Measurements from ENCODE around the gene HES6. TPM values are rescaled to one million over a fixed set of nuclear protein-coding genes. Genes with fewer than 3 reads are reported as not detected.
"Not testable (repeated sequence)": the region's sequence is repeated elsewhere in the genome, so short reads cannot be mapped to it uniquely, and the experiment has no call there.

HES6 gene
- total RNA-seq, 1 donor from 2014 or later, result 8.0 TPM

DNA sequence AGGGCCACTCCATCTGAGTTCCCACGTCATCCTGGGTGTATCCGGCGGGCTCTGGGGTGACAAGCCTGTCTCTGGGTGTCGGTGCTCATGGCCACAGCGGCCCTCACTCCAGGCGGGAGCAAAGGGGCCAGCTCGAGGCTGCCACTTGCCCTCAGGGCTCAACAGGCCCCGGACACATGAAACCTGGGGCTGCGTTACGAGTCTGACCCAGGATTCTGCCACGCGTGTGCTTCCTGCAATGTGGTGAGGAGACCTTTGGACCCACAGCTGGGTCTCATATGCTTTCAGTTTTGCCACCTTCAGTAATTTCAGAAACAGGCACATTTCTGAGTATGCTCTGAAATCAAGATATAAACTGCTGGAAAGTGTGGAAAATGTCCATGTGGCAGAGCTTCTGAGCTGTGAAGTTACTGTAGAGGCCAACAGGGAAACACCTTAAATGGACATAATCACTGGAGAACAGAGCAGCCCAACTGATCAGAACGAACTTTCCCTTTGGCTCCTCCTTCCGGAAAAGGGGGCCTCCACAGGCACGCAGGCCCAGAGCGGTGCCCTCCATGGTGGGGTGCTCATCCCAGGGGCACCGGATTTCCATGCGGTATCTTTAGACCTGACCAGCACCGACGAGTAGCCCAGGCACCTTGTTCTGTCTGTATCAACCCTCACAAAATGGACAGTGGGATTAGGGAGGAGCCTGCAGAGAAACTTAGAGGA, 34.5 kb upstream of the HES6 start:
- intact Hi-C loops (cut with micrococcal nuclease), result no loop called here

DNA sequence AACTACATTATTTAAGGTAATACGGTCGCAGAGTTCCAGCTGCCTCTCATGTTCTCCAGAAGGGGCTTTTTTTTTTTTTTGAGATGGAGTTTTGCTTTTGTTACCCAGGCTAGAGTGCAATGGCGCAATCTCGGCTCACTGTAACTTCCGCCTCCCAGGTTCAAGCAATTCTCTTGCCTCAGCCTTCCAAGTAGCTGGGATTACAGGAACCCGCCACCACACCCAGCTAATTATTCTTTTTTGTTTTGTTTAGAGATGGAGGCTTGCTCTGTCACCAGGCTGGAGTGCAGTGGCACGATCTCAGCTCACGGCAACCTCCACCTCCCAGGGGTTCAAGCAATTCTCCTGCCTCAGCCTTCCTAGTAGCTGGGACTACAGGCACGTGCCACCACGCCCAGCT, 33.6 kb upstream of the HES6 start:
- intact Hi-C loops (cut with micrococcal nuclease), result not testable (repeated sequence)

DNA sequence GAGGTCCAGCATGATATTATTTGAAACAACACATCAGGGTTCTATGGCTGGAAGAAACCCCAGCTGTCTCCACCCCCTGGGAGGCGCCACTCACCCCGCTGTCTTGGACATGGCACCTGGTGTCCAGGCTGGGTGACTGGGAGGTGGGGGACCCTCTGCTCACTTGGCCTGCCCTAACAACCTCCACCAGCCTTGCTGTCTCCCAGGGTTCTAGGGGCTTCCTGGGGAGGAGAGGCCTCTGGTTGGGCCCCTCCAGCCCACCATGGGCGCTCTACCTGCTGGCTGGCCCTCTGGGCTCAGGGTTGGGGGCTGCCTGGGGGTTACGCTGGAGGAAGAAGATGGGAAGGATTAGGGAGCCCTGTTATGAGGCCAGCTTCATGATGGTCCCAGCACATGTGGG, 32.3 kb upstream of the HES6 start:
- intact Hi-C loops (cut with micrococcal nuclease), result no loop called here

DNA sequence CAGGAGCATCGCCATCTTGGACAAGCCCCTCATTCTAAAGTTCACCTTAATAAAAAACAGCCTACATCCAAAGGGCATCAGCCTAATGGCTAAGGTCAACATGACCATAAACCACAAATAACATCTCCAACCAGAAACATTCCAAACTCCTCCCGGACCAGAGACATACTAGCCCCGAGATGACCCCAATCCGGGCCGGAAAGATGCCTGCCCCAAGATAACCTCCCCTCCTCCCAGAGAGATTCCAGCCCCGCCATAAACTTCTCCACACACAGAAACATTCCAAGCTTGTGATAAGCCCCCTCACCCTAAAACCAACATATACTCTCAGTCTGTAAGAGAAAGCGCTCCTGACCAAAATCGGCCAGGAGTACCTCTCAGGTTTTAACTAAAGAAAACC, 31.8 kb upstream of the HES6 start:
- intact Hi-C loops (cut with micrococcal nuclease), result not testable (repeated sequence)

DNA sequence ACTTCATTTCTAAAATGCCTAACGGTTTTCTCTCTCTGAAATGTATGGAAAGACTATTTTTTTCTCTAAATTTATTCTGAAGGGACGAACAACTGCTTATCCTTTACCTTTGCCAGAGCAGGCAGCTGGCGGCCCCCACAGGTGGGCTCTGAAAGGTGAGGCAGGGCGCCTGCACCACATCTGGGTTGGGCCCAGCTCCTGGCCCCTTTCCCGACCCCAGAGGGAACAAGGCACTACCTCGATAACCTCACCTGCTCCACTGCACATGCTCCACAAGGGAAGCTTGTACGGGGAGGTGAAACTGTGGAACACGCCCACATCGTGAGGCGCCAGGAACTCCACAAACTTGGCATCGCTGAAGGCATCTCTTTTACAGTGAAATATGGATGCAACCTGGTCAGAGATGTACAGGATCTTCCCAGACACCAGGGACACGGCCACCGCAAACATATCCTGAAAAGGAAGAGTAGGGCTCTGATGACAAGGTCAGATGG, 31.3 kb upstream of the HES6 start:
- intact Hi-C loops (cut with micrococcal nuclease), result no loop called here

DNA sequence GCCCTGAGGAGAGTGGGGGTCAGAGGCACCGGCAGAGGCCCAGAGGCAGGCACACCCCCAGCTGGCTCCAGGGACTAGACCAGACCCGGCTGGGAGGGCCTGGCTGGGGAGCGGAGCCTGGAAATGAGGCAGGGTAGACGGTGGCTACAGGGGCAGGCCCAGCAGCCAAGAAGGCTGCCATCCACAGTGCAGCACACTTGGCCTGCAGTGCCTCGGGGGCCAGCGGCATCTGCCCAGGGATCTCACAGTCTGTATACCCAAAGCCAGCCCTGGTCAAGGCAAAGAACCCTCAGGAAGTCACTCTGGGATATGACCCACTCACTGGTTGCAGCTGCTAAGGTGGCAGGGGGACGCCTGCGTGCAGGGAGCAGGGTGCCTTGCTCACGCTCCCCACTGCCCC, 30.8 kb upstream of the HES6 start:
- intact Hi-C loops (cut with micrococcal nuclease), result no loop called here

DNA sequence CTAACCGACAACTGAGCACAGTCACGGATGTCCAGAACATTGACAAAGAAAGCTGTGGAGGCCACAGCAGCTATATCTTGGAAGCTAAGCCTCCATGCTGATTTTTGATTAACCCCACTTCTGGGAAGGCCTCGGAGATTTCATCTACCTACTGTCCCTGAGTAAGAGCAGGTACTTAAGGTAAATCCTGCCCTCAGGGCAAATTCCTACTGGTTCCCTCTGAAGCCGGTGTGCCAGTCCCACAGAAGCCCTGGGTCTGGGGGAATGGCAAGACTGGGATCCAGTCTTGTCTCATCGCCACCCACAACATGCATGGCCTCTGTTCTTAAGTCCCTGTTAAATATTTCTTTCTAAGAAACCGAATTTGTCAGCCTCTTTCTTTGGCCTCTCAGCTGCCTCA, 29.9 kb upstream of the HES6 start:
- intact Hi-C loops (cut with micrococcal nuclease), result no loop called here

DNA sequence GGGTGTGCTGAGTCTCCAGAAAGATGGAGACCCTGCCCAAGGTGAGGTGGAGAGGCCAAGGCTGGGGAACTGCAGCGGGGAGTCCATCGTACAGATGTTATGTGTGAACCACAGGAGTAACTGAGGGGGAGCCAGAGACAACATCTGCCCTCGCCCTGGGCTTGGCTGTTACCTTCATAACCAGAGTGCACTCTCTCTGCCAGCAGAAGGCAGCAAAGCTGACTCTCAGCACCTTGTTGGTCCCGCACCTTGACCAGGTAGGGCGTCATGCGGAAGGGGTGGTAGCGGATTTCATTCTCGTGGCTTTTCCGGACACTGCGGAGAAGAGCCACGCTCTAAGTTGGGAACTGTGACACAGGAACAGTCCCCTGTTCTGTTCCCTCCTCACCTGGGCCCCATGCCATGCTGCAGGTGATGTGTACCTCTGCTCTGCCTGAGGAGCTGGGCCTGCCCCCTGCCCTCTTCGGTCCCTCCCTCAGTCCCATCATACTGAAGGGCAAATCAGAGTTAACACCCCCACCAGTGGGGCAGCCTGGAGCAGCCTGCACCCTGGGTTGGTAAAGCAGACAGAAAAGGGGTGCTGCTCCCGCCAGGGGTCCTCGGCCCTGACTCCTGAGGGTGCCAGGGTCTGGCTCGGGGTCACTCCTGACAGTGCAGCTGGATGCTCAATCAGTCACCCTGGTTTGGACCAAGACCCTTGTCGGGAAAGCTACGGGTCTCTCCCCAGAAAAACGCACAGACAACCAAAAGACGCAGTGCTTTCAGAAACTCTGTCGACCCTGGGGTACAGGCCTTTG, 28.2 kb upstream of the HES6 start:
- intact Hi-C loops (cut with micrococcal nuclease), result no loop called here

DNA sequence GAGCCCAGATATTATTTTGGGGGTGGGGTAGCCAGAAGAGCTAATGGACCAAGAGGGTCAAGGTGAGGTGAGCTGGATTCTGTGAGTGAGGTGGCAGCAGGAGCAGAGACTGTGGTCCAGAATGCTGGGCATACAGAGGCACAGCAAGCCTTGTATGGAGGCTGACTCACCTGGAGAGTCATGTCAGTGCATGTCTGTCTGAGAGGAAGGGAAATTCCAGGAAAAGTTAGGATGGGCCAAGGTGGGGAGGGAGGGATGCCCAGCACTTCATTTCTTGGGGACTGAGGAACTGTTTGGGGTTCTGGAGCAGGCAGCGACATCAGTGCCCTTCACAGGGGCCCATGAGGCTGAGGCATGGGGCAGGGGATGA, 27.5 kb upstream of the HES6 start:
- intact Hi-C loops (cut with micrococcal nuclease), result no loop called here

DNA sequence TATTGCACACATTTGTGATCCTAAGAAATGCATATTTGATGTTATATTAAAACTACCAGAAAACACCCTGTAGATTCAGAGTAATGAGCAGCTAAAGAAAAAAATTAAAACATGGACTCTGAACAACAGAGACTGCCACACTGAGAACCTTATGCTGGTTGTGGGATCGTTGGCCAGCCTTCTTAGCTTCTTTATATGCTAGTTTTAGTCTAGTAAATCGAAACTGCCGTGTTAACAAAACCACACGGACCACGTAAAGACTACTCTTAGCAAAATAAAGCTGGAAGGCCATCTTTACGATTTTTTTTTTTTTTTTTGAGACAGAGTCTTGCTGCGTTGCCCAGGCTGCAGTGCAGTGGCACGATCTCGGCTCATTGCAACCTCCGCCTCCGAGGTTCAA, 25.8 kb upstream of the HES6 start:
- intact Hi-C loops (cut with micrococcal nuclease), result no loop called here

DNA sequence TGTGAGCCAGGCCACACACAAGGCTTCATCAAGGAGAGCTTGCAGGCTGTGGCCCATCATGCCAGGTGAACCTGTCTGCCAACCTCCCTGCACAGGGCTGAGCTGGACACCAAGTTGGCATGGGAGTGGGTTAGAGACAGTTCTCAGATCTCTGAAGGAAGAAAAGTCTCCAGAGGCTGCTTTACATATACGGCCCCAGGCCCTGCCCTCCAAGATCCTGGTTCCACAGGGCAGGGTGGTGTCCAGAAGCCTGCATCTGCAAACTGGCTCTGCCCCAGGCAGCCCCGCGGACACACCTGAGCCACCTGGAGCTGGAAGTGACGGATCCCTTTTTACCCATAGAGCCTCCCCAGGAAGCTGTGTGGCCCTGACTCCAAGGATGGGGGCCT, 24.2 kb upstream of the HES6 start:
- intact Hi-C loops (cut with micrococcal nuclease), result no loop called here

DNA sequence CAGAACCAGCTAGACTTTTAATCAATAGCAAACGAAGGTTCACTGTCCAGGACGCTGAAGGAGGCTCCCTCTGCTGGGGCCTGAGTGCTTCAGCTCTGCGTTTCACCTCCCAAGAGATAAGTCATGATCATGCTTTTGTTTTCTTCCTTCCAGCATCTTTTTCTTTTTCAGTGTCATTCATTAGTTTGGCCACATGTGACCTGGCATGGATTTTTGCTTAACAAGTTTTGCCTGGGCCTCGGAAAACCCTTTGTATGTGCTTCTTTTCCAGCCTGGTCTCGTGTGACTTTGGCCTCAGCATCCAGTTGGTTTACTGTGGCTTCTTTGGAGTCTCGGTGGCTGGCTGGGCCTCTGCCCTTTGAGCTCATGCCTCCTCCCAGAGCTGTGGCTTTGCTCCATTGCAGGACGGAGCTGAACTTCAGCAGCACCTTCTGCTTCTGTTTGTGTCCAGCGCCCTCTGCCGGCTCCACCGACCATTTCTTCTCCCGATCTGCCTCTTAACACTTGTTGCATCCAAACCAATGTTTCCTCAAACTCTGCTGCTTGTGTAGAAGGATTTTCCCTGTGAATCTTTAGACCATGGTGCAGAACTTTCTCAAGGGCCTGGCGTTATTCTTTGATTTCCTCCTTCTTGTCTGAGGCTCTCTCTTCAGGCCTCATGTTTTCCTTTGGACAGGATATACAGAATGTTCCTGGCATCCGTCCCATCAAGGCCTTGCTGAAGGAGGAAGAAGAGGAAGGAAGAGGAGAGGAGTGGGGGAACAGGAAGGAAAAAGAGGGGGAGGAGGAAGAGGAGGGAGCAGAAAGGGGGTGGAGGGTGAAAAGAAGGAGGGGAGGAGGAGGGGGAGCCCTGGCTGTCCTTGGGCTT, 23.6 kb upstream of the HES6 start:
- intact Hi-C loops (cut with micrococcal nuclease), result loop anchor here (1.0 kb wide), 3 partner anchors 104 to 405 kb away; no protein-coding TSS in a partner anchor

DNA sequence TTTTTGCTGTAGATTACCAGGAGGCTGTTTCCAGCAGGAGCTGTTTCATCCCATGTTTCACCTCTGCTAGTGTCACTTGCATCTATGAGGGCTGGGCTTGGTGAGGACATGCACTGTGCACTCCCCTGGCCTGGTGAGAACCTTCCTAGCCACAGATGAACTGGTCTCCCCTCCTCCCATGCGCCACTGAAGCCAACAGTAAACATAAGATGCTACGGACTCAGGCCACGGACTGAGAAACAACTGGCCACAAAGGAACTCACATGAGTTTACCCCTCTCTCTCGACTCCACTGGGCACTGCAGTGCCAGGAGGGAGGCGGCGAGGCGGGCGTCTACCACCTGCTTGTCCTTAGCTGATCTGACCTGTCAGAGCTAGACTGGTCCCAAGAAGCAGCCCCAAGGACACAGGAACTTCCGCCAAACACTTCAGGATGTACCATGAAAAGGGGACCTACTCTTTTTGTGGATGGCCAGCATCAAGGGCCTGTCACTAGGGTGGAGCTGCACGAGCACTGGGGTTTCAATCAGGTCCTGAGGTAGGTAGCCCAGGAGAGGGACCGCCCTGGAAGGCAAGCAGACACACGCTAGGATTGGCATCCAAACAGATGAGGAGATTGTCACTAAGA, 22.8 kb upstream of the HES6 start:
- intact Hi-C loops (cut with micrococcal nuclease), result loop anchor here (1.0 kb wide), 3 partner anchors 103 to 404 kb away; no protein-coding TSS in a partner anchor

DNA sequence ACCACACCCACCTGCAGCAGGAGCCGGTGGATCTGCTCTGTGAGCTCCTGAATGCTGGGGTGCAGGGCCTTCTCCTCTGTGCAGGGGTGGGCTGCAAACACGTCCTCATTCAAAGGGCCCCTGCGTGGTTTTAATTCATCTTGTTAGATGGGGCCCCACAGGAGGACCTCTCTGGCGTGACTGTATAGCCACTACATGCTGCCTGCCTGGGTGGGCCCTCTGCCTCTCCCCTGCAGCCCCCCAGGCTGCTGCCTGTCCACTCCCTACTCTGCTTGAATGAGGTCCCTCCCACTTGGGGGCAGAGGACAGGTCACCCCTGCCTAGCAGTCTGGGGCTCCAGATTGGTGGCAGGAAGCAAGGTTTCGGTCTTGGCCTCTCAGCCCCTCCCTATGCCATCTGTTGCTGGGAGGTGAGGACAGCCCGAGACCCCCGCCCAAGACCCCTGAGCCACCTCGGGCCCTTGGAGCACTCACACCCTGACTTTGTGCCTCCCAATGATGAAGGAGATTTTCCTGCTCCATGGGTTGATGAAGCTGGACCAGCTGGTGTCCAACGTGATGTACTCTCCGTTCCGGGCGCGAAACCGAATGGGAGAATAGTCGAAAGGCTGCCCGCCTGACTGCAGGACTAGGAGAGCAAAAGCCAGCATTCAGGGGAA, 22.0 kb upstream of the HES6 start:
- intact Hi-C loops (cut with micrococcal nuclease), result no loop called here

DNA sequence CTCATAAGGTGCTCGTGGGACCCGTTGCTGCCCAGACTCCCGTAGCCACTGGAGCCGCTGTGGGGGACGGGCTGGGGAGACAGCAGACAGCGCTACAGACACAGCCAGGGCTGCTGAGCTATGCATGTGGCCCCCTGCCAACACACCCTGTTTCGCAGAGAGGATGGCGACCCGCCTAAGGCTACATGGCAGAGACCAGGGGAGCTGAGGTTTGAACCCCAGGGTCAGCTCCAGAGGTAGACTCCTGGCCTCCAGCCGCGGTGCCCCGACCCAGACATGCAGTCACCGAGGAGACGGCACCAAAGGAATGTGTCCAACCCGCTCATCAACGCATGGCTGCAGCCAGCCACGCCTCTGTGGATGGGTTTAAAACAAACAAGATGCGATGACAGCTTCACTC, 21.0 kb upstream of the HES6 start:
- intact Hi-C loops (cut with micrococcal nuclease), result no loop called here

DNA sequence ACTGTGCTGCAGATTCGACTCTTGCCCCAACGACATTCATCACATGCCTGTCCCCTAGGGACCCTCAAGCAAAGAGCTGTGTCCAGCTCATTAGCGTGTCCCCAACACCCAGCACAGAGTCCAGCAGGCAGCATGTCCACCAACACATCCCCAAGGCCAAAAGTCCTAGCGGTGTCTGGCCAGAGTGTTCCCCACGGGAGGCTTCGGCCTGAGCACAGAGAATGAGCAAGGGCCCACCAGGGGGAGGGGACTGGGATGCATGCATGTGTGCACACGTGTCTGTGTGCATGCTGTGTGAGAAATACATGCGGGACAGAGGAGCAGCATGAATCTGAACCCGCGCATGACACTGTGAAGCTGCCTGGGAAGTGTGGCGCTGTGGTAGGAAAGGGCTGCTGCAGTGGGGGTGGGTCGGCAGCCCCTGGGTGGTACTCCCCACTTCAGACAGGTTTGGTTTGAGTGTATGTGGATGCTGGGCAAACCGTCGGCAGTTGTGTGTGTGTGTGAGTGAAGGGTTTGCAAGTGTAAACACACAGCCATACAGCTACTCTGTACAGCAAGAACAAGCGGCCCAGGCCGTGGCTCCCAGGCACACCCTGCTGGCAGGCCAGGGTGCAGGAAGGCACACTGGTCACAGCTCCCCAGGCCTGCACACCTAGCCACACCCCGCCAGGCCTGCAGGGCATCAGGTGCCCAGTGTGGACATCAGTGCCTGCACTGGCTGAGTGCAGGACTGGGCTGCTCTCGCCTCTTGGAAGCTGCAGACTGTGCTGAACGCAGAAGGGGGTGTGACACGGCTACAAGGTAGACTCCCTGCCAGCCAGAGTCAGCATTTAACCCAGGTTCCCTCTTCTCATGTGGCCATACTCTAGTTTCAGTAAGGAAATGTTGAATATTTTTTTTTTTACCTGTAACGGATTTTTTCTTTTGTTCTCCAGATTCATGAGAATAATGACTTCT, 19.5 kb upstream of the HES6 start:
- intact Hi-C loops (cut with micrococcal nuclease), result no loop called here

DNA sequence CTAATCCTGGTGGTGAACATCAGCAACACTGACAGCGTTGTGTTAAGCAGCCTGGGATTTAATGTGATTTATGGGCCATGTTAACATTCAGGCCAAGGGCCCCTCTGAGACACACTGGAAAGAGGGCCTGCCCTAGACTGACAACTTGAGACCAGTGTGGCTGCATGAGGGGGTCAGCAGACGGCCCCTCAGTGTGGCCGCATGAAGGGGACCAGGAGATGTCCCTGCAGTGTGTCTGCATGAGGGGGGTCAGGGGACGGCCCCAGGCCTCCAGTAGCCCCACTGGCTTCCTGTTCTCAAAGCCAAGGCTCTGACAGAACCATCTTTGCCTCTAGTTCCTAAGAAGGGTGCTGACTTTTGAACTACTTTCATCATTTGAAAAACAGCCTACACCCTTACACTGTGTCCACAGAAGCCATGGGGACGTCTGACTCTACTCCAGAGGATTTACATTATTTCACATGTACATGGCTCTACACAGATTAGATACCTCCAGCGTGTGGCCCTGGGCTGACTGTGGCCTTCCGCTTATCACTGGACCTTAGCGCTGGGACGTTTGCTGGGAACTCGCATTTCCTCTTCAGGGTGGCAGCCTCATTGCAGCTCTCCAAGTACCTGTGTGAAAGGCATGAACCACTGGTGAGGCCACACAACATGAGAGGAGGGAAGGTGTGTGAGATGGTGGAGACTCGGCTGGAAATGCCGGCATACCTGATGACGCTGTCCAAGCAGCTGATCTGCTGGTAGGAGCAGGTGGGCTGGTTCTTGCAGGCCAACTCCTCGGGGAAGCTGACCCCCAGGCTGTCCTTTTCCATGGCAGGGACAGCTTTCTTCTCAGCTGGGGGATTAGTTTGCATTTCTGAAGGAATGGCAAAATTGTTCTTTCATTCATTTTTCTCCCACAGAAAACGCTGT, 18.2 kb upstream of the HES6 start:
- intact Hi-C loops (cut with micrococcal nuclease), result no loop called here

DNA sequence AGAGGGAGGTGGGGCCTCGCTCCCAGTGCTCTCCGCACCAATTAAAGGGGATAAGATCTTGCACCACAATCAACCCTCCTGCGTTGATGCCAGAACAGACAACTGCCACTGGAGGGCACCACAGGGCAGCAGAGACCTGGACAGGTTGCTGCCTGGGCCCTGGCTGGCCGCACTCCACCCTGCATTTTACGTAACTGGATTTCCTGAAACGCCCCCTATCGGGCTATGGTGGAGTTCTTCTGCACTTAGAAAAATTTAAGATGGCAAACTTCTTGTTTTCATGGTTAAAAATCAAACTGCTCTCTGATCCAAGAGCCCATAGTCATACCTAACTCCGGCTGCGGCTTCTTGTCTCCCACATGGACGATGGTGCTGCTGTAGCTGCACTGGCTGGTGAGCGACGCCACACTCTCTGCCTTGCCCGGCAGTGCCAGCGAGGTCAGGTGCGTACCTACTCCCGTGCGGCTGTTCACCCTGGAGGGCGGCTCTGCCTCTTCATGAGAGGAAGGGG, 16.8 kb upstream of the HES6 start:
- intact Hi-C loops (cut with micrococcal nuclease), result no loop called here

All from T-helper 2 cell treated with Interferon-gamma antibody and Interleukin-4, amounts not matched to agents 100 ng/mL and 5 ng/mL, for 36 hours (primary cell).